ENCODE results near the gene PAXIP1.
A peak's percentile ranks its signal among the peaks of the same experiment; 100 is the strongest.

PAXIP1 gene

DNA sequence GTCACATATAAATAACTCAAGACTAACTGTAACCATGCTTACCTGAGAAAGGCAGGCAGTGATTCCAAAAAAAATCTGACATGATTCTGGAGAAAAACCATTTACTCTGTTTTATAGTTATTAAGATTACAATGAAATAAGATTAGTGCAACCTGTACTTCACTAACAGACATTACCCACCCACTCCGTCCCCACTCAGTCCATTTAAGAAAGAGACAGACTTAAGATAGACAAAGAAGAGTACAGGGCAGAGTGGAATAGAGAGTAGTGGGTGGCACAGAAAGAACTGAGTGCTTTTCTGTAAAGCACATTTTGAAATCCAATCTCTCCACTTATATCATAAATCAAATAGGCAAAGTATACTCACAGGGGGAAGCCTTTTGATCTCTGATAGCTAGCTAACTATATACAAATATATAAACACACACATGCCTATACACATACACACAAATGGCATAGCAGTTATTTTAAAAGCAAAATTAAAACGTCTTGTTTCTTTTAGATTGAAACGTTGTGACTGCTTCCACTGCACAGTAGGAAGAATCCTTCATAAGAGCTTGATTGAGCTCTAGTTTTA, 11.9 kb downstream of the PAXIP1 start:
- DNase-seq: no peak

- no peak for DNase-seq
Observed at GRCh38 chr7:154987571-154987970, 15.4 kb downstream of the PAXIP1 start.

DNA sequence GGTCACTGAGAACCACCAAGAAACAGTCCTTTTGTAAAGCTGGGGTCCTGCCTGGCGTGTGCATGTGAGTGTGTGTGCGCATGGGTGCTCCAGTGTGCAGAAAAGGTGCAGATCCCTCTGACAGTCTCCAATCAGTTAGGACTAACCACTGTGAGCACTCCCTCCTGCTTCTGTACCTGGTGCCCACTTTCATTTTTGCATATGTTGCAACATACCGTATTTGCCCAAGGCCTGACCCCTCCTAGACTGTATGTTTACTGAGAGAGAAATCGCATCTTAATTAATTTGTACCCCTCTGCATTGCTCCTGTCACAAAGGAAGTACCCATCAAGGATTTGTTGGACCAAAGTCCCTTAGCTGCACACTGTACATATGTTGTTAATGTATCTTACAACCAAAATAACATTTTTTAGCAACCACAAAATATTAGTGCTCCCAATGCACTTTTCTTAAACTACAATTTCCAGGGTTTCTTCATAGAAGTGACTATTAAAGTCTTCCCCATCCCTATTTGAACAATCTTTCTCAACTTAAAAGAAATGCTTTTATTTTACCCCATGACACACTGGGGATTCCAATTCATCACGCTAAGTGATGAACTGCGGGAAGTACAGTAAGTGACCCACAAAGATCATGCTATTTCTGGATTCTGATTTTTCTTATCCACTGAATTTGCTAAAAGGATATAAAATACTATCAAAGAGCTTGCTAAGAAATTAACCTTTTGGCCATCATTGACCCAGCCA, 16.6 kb downstream of the PAXIP1 start:
- DNase-seq: no peak

DNA sequence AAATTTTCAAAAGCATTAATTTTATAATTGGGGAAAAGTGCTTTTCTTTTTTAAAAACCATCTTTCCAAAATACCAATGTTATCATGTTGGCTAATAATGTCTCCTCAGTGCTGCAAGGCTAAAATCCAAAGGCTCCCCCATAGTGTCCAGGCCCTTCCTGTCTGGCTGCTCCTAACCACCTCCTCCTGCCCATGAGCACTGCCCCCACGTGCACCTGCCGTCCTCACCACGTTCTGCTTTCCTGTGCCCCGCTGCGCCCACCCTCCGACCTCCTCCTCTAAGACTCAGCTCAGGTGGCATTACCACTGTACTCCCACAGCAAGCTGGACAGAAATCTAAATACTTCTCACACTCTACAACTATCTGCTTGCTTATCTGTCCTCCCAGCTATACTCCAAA, 17.7 kb downstream of the PAXIP1 start:
- DNase-seq: no peak

GRCh38 chr7:154984601-154985188, 18.2 kb downstream of the PAXIP1 start:
- no peak for DNase-seq

DNA sequence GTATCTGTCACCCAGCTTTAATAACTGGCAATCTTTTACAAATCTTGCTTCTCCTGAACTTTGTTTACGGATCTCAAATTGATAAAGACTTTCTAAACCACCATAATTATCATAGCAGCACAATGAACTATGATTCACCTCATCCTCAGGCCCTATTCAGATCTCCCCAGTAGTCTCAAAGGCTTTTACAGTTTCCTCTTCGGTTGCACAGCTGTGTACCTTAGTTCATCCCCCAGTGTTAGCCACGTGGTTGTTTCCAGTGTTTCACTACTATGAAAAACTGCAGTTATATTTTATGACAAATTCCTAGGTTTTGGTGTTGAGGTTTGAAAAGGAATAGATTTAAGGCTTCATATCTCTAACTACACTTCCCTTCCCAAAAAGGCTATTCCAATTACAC, 24.9 kb downstream of the PAXIP1 start:
- DNase-seq: no peak

- no peak for DNase-seq
Observed at GRCh38 chr7:154977250-154977649, 25.7 kb downstream of the PAXIP1 start.

DNA sequence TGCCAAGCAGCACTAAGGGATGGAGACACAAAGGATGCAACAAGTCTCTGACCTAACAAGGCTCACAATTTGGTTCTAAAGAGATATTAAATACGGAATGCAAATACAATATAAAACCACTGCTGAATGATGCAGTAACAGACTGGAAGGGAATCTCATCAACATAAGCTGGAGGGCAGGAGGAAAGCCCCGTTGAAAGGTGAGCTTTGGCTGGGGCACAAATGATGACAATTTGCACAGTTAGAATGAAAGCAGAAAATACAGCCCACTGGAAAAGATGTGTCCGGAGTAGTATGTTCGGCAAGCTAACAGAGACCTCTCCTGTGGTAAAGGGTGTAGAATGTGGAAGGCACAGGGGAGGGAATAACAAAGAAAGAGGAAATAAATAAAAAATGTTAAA, 26.1 kb downstream of the PAXIP1 start:
- DNase-seq: no peak

DNA sequence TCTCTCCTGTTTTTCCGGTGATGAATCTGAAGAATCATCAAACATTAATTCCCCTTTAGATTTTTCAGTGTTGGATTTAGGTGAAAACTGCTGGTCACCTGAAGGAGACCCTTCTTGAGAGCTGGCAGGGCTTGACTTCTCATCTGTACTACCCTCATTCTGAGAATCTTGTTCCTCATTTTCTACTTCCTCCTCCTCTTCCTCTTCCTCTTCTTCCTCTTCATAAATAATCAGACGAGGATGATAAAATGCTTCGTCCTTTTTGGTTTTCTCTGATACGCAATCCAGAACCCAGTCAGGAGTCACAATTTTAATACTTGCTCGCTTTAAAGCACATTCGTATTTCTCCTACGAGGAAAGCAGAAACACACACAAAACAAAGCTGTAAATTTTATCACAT, 26.9 kb downstream of the PAXIP1 start:
- DNase-seq: no peak

GRCh38 chr7:154973381-154973780, 29.5 kb downstream of the PAXIP1 start:
- DNase-seq: no peak

DNA sequence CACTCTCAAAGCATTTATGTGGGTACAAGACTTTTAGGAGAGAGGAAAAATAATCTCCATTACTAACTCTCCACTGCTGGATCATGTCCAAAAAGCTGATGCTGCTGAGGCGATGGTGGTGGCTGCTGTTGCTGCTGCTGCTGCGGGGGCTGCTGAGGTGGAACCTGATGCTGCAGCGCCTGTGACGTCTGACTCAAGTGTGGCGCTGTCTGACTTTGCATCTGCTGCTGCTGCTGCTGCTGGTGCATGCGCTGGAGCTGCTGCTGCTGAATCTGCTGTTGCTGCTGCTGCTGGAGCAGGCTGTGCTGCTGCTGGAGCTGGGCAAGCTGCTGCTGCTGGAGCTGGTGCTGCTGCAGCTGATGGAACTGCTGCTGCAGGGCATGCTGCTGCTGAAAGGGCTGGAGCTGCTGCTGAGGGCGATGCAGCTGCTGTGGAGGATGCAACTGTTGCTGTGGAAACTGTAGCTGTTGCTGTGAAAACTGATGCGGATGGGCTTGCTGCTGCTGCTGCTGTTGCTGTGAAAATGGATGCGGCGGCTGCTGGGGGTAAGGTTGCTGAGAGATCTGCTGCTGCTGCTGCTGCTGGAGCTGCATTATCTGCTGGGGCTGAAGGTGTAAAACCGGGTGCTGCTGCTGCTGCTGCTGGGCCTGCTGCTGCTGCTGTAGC, 34.5 kb downstream of the PAXIP1 start:
- DNase-seq: no peak

DNA sequence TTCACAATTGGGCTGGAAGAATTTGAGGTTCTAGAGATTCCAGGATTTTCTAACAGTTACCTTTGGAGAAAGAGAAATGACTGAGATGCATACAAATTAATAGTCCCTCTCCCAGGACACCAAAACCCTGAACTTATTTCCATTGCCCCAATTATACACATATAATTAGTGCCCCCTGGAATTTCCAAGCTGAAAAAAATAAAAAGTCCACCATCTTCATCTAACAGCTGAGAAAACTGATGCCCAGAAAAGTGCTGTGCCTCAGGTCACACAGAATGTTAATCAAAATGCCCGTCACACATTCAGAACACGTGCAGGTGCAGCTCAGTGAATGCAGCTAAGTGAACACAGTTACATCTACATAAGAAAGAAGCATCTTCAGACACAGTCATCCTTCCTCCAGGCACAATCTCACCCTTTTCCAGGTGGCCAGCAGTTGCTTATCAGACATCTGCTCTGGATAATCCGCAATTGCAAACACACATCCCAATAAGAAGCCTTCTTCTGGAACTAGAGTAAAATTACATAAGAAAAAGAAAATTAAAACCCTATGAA, 35.4 kb downstream of the PAXIP1 start:
- no peak for DNase-seq

DNA sequence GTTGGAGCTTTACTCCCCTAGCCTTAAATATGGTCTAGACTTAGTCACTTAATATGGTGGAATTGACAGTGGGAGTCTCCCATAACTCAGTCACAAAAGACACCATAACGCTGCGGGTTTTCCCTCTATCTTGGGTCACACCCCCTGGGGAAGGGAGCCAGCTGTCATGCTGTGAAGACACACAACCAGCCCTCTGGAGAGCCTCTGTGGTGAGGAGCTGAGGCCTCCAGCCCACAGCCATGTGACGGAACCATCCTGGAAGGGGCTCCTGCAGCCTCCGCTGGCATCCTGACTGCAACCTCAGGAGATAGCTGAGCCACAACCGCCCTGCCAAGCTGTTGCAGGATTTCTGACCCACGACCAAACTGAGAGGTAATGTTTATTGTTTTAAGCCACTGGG, 37.9 kb downstream of the PAXIP1 start:
- no peak for DNase-seq

GRCh38 chr7:154960063-154960790, 42.7 kb downstream of the PAXIP1 start:
- DNase-seq: no peak

DNA sequence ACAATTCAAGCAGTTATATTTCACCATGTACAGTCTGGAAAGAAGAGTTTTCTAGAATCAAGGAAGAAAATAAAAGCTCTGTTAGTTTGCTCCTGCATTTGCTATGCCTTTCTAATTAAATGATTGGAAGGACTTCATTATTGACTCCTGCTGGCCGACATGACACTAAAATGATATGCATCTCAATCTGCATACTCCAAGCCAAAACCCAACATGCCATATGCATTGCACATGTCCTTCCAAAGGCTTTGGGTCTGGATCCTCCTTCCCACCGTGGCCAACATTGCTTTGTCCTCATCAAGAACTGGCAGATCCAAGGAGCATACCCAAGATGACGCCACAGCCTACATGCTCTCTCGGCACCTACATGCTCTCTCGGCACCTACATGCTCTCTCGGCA, 46.5 kb downstream of the PAXIP1 start:
- no peak for DNase-seq

- DNase-seq: peak; percentile 70
Observed at GRCh38 chr7:154953006-154953684, 49.8 kb downstream of the PAXIP1 start.

- DNase-seq: no peak
Observed at GRCh38 chr7:154950960-154951359, 52.0 kb downstream of the PAXIP1 start.

GRCh38 chr7:154947604-154948003, 55.3 kb downstream of the PAXIP1 start:
- no peak for DNase-seq

GRCh38 chr7:154946166-154946565, 56.8 kb downstream of the PAXIP1 start:
- DNase-seq: no peak

DNA sequence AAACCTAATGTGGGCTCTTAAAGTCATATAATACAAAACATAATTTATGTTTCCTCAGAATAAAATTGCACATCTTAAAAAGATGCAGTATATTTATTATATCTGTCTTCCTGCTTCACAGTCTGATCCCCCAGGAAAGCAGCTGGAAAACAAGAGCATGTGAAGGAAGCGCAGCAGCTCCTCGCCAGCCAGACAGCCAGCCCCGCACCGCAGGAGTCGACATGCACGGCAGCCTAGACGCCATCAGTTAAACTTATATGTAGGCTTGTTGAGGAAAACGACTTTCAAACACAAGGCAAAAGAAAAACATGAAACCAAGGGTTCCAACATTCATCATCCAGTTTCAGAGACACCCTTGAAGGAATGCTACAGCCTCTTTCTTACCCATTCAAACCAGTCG, 59.0 kb downstream of the PAXIP1 start:
- DNase-seq: no peak

DNA sequence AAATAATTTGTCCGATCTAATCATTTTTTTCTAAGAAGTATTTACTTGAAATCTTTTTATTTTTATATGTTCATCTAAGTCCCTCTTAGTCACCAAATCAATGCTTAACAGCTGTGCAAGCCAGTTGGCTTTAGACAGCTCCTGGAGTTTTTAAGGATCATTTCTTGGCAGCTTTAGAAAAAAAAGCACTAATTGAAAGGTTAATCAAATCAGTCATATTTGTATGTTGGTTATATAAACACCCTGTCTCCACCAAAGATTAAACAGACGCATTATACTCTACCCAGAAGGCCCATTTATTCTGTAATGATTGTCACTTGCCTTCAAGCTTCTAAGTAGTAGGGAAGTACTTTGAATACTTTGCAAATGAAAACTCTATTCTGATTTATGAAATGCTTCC, 60.2 kb downstream of the PAXIP1 start:
- no peak for DNase-seq

GRCh38 chr7:154937837-154938236, 65.1 kb downstream of the PAXIP1 start:
- no peak for DNase-seq

Data from CD4-positive, alpha-beta T cell treated with Interleukin-17A for 1 hour (primary cell).